Ovary (tissue), 9 donors: Measurements from ENCODE around the gene MPPED1. TPM values are rescaled to one million over a fixed set of nuclear protein-coding genes. Genes with fewer than 3 reads are reported as not detected.

ENCODE experiments used
- DNase-seq, 5 donors: peaks; one replicate each; pipeline ENCODE4 v3.0.0-alpha.2; 2019 to 2020
- H3K27ac ChIP-seq, 2 donors: fragments of 200-600 bp; one replicate each; pipeline versions ENCODE4 v1.5.1 to v1.8.0; 2019 to 2022
- H3K27me3 ChIP-seq: fragments of 200-600 bp; one replicate; pipeline ENCODE4 v1.8.0; 2022
- H3K36me3 ChIP-seq: fragments of 200-600 bp; sonication (generic); one replicate; pipeline ENCODE4 v1.5.1; 2019
- H3K4me1 ChIP-seq: one replicate; pipeline ENCODE4 v1.8.1; 2013; ENCODE audit warnings: mild to moderate bottlenecking, moderate library complexity; ENCODE audit not compliant: insufficient read depth
- H3K4me3 ChIP-seq: fragments of 200-600 bp; sonication (generic); one replicate; pipeline ENCODE4 v1.5.1; 2017
- H3K9me3 ChIP-seq, 2 donors: fragments of 200-600 bp in 1 of 2; sonication (generic) in 1 of 2; one replicate each; pipeline versions ENCODE4 v1.5.1 to v1.8.1; 2013 to 2019; ENCODE audit warnings: mild to moderate bottlenecking in 1 of 2, moderate library complexity in 1 of 2
- CTCF ChIP-seq, 3 donors: fragments of 450-650 bp in 2 of 3; fragments of 200-600 bp in 1 of 3; IDR thresholded peaks; one replicate each; pipeline versions ENCODE4 v1.5.1 to v1.8.0; 2016 to 2022; ENCODE audit warnings: antibody characterized with exemption in 3 of 3, mild to moderate bottlenecking in 1 of 3
- EP300 ChIP-seq: sonication (generic); formaldehyde crosslinking; IDR thresholded peaks from one replicate; pipeline ENCODE4 v1.6.1; 2017; ENCODE audit warnings: antibody characterized with exemption
- POLR2A ChIP-seq: fragments of 450-650 bp; IDR thresholded peaks from one replicate; pipeline ENCODE4 v1.6.1; 2017; ENCODE audit warnings: antibody characterized with exemption, mild to moderate bottlenecking, moderate library complexity
- WGBS, 3 donors: extraction: QIAGEN DNeasy Blood & Tissue Kit in 1 of 3; methylation state at CpG; one replicate each; pipeline versions ENCODE4 v1.1.5 to v1.1.7; 2013 to 2017; 5-methylcytosine and 5-hydroxymethylcytosine counted together
- intact Hi-C, 4 donors: fragments of 100-400 bp; cut with DNase I; formaldehyde crosslinking; loops; one replicate each; pipeline versions ENCODE4 v1.11.0 to v1.15.1; 2022 to 2023
- polyA plus RNA-seq, 2 donors: library from polyadenylated mRNA; stranded (reverse); fragments of 200-250 nt in 1 of 2; fragments of 350-450 nt in 1 of 2; fragmentation: Illumina TruSeq in 1 of 2; extraction: RNeasy Lipid Tissue Mini Kit (QIAGEN cat#74804) in 1 of 2; gene quantifications; one replicate each; pipeline ENCODE4 v1.2.3, GENCODE V29; 2013 to 2014
- total RNA-seq, 7 donors: library from RNA; depleted of rRNA in 2 of 7; stranded (reverse); fragments of >200 nt in 2 of 7; fragmentation: NEBNext Ultra II Directional in 3 of 7; extraction: Animal tissue kit (Norgen Biotek cat#: 25700) in 3 of 7; gene quantifications; one replicate each; pipeline versions ENCODE4 v1.1.0 to v1.2.4, GENCODE V29; 2016 to 2023
- donor health status: DM: no; HTN: no; CAD: no; lungs with moderate emphysema.
- donor health status: DM: no; HTN: no; CAD: no.
- donor health status: Bipolar disorder and iron deficiency.
- donor health status: DM: yes; HTN: yes; CAD: no.
- donor health status: DM: no; HTN: no; CAD: no.
- donor health status: DM: yes; HTN: yes; CAD: no.

The MPPED1 gene
- total and polyA plus RNA-seq, 9 donors: 0.45 to 4.1 (median 2.1) TPM

- 92 to 96% (median 93%) methylated on average over 5 of the region's 5 CpGs for WGBS, 3 donors
These were observed 81.5 kb downstream of the MPPED1 start for GRCh38 chr22:43493297-43493696.

GRCh38 chr22:43497956-43498855, 86.4 kb downstream of the MPPED1 start:
- DNase-seq: no peak
- no peaks in the 10 kb centered on the region for H3K36me3 ChIP-seq
- no peak for TF ChIP-seq CTCF (IDR thresholded peaks at IDR 0.05)
- no peak for TF ChIP-seq POLR2A
- no peak for TF ChIP-seq EP300
- no peaks in the 10 kb centered on the region for H3K9me3 ChIP-seq
- WGBS, 3 donors: 91 to 95% (median 92%) methylated on average over 16 of the region's 16 CpGs
- no peaks in the 10 kb centered on the region for H3K4me1 ChIP-seq
- no peak overlapping the region for H3K27ac ChIP-seq
- intact Hi-C loops: no loop called here
- no peak overlapping the region for H3K4me3 ChIP-seq
- no peaks in the 10 kb centered on the region for H3K27me3 ChIP-seq

More at GRCh38 chr22:43493297-43493696, 81.5 kb downstream of the MPPED1 start:
- no peak for DNase-seq
- Histone ChIP-seq H3K36me3 (no peaks in the 10 kb centered on the region), H3K4me1 (peaks cover 3% of the 10 kb centered on the region), H3K27ac (no peak overlapping the region), H3K9me3 (no peaks in the 10 kb centered on the region), H3K27me3 (no peaks in the 10 kb centered on the region), H3K4me3 (no peak overlapping the region)
- intact Hi-C loops: no loop called here
- no peak for TF ChIP-seq EP300
- no peak for TF ChIP-seq CTCF (IDR thresholded peaks at IDR 0.05)
- no peak for TF ChIP-seq POLR2A

DNA sequence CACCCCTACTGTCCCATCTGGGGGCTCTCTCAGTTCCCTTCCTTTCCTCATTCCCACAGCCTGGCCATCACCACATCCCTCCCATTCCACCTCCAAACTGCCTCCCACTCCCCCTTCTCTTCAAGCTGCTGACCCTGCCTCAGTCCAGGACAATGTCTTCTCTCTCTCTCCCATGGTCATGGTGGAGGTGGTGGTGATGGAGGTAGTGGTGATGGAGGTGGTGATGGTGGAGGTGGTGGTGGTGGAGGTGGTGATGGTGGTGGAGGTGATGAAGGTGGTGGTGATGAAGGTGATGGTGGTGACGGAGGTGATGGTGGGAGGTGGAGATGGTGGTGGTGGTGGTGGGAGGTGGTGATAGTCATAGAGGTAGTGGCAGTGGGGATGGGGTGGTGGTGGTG, 87.0 kb downstream of the MPPED1 start:
- no peaks in the 10 kb centered on the region for H3K36me3 ChIP-seq
- H3K4me3 ChIP-seq: no peak overlapping the region
- 90 to 96% (median 91%) methylated on average over 1 of the region's 1 CpG for WGBS, 3 donors

More for the DNA sequence above, 87.0 kb downstream of the MPPED1 start:
- no peaks in the 10 kb centered on the region for H3K9me3 ChIP-seq
- TF ChIP-seq EP300 (no peak), CTCF (IDR thresholded peaks at IDR 0.05) (no peak), POLR2A (no peak)
- H3K27ac ChIP-seq: no peak overlapping the region
- no peaks in the 10 kb centered on the region for H3K4me1 ChIP-seq
- no peaks in the 10 kb centered on the region for H3K27me3 ChIP-seq
- DNase-seq: no peak
- intact Hi-C loops: no loop called here
